ENCODE data around the gene NDUFV1. TPM values are rescaled to one million over a fixed set of nuclear protein-coding genes. Genes with fewer than 3 reads are reported as not detected.

NDUFV1 gene
- total RNA-seq, 1 donor from 2014 or later = 191 TPM

- Mint-ChIP-seq H3K9me3 (ENCODE audit: unreplicated experiment) (no peaks in the 10 kb centered on the region), H3K4me3 (ENCODE audit: unreplicated experiment) (peak overlapping the region; percentile 80), H3K27ac (ENCODE audit: unreplicated experiment) (peak overlapping the region; percentile 36), H3K36me3 (ENCODE audit: low read depth, unreplicated experiment) (peaks cover 6% of the 10 kb centered on the region), H3K4me1 (ENCODE audit: unreplicated experiment) (no peaks in the 10 kb centered on the region), H3K27me3 (ENCODE audit: unreplicated experiment) (peaks cover 21% of the 10 kb centered on the region)
- DNase-seq (ENCODE audit: low spot score) = no peak
- no peak for TF ChIP-seq CTCF (IDR thresholded peaks at IDR 0.05; ENCODE audit: unreplicated experiment)
These were observed 24.2 kb downstream of the NDUFV1 start for GRCh38 chr11:67630943-67631331.

- no peak for DNase-seq (ENCODE audit: low spot score)
These were observed 24.7 kb downstream of the NDUFV1 start for GRCh38 chr11:67631411-67631810.

GRCh38 chr11:67631853-67632174 lies 25.1 kb downstream of the NDUFV1 start:
- peaks cover 13% of the 10 kb centered on the region for H3K27me3 Mint-ChIP-seq (ENCODE audit: unreplicated experiment)
- no peaks in the 10 kb centered on the region for H3K4me1 Mint-ChIP-seq (ENCODE audit: unreplicated experiment)
- H3K4me3 Mint-ChIP-seq (ENCODE audit: unreplicated experiment) = no peak overlapping the region
- H3K9me3 Mint-ChIP-seq (ENCODE audit: unreplicated experiment) = no peaks in the 10 kb centered on the region
- no peak overlapping the region for H3K27ac Mint-ChIP-seq (ENCODE audit: unreplicated experiment)
- H3K36me3 Mint-ChIP-seq (ENCODE audit: low read depth, unreplicated experiment) = peaks cover under 1% of the 10 kb centered on the region
- no peak for DNase-seq (ENCODE audit: low spot score)
- no peak for TF ChIP-seq CTCF (IDR thresholded peaks at IDR 0.05; ENCODE audit: unreplicated experiment)

More at GRCh38 chr11:67631411-67631810, 24.7 kb downstream of the NDUFV1 start:
- peaks cover 4% of the 10 kb centered on the region for H3K36me3 Mint-ChIP-seq (ENCODE audit: low read depth, unreplicated experiment)
- peaks cover 16% of the 10 kb centered on the region for H3K27me3 Mint-ChIP-seq (ENCODE audit: unreplicated experiment)
- no peak overlapping the region for H3K4me3 Mint-ChIP-seq (ENCODE audit: unreplicated experiment)
- H3K4me1 Mint-ChIP-seq (ENCODE audit: unreplicated experiment) = no peaks in the 10 kb centered on the region
- no peak overlapping the region for H3K27ac Mint-ChIP-seq (ENCODE audit: unreplicated experiment)
- no peaks in the 10 kb centered on the region for H3K9me3 Mint-ChIP-seq (ENCODE audit: unreplicated experiment)
- TF ChIP-seq CTCF (IDR thresholded peaks at IDR 0.05; ENCODE audit: unreplicated experiment) = no peak

- no peak for DNase-seq (ENCODE audit: low spot score)
- TF ChIP-seq CTCF (IDR thresholded peaks at IDR 0.05; ENCODE audit: unreplicated experiment) = no peak
- Mint-ChIP-seq H3K27me3 (ENCODE audit: unreplicated experiment) (peaks cover 13% of the 10 kb centered on the region), H3K4me3 (ENCODE audit: unreplicated experiment) (no peak overlapping the region), H3K9me3 (ENCODE audit: unreplicated experiment) (no peaks in the 10 kb centered on the region), H3K4me1 (ENCODE audit: unreplicated experiment) (no peaks in the 10 kb centered on the region), H3K36me3 (ENCODE audit: low read depth, unreplicated experiment) (no peaks in the 10 kb centered on the region), H3K27ac (ENCODE audit: unreplicated experiment) (no peak overlapping the region)
These were observed 25.6 kb downstream of the NDUFV1 start for GRCh38 chr11:67632175-67632981.

- Mint-ChIP-seq H3K9me3 (ENCODE audit: unreplicated experiment) (no peaks in the 10 kb centered on the region), H3K27me3 (ENCODE audit: unreplicated experiment) (peaks cover 13% of the 10 kb centered on the region), H3K36me3 (ENCODE audit: low read depth, unreplicated experiment) (no peaks in the 10 kb centered on the region), H3K4me1 (ENCODE audit: unreplicated experiment) (no peaks in the 10 kb centered on the region), H3K27ac (ENCODE audit: unreplicated experiment) (no peak overlapping the region), H3K4me3 (ENCODE audit: unreplicated experiment) (no peak overlapping the region)
- no peak for DNase-seq (ENCODE audit: low spot score)
- no peak for TF ChIP-seq CTCF (IDR thresholded peaks at IDR 0.05; ENCODE audit: unreplicated experiment)
These were observed 26.4 kb downstream of the NDUFV1 start for GRCh38 chr11:67632982-67633755.
